G401.6 (cell line): Measurements from ENCODE around the gene NEU4.
"Not testable (repeated sequence)": the region's sequence is repeated elsewhere in the genome, so short reads cannot be mapped to it uniquely, and the experiment has no call there.

ENCODE experiments used
- FAIRE-seq: peaks from 2 replicates; lab custom pipeline; 2012; peaks lifted over from hg19 to GRCh38; lab: Jason Lieb, UNC

NEU4 gene

GRCh38 chr2:241808721-241809382 lies at the start of gene NEU4:
NEU4 (plus strand) TSS chr2:241809193; CDS start chr2:241814485, 5,292 bp downstream.
- FAIRE-seq = no peak

DNA sequence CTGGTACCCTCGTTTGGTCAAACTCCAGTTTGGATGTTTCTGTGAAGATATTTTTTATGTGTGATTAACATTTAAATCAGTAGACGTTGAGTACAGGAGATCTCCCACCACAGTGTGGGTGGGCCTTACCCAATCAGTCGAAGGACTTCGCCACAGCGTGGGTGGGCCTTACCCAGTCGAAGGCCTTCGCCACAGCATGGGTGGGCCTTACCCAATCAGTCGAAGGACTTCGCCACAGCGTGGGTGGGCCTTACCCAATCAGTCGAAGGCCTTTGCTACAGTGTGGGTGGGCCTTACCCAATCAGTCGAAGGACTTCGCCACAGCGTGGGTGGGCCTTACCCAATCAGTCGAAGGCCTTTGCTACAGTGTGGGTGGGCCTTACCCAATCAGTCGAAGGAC lies 49.1 kb upstream of the NEU4 start:
- not testable (repeated sequence) for FAIRE-seq

GRCh38 chr2:241760301-241760771 lies 48.7 kb upstream of the NEU4 start:
- no peak for FAIRE-seq

GRCh38 chr2:241762321-241762932 lies 46.6 kb upstream of the NEU4 start:
- no peak for FAIRE-seq

- no peak for FAIRE-seq
Measured at GRCh38 chr2:241762933-241763369, 46.0 kb upstream of the NEU4 start.

- no peak for FAIRE-seq
Measured at GRCh38 chr2:241763551-241764274, 45.3 kb upstream of the NEU4 start.

DNA sequence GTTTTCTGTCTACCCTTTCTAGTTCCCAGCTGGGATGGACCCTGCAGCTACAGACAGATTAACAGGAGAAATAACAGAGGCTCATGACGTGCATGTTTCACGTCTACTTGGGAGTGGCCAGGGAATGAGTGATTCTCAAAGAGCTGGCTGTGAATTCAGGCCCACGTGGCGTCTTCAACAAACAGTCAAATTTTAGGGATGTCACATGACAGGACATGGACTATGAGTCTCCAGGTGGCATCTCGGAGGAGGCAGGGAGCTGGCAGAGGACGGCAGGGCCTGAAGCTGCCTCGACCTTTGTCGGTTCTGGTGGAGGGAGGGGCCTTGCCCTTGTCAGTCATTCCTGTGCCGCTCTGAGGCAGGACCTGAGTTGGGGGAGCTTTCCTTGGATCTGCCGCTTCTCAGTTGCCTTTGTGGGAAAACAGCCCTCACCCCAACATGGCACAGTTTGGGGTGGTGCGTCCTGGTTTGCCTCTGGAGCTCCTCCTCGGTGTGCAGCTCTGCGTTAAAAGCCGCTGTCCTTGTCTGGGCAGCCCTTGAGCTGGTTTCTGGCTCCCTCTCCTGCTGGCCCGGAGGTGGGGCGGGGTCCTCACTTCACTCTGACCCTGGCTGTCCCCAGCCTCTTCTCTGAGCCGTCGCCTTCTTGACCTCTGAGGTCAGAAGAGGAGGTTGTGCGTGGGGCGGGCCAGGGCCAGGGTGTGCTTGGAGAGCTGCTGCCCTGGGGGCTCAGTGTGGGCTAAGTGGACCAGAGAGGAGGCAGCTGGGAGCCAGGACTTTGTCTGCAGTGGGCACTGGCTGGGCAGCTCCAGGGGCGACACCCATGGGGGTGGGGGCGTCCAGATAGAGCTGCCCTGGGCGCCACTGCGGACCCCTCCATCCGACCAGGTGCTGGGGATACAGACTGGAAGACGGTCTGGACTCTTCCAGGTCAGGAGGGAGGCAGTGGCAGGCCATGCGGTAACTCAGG lies 44.4 kb upstream of the NEU4 start:
- no peak for FAIRE-seq

DNA sequence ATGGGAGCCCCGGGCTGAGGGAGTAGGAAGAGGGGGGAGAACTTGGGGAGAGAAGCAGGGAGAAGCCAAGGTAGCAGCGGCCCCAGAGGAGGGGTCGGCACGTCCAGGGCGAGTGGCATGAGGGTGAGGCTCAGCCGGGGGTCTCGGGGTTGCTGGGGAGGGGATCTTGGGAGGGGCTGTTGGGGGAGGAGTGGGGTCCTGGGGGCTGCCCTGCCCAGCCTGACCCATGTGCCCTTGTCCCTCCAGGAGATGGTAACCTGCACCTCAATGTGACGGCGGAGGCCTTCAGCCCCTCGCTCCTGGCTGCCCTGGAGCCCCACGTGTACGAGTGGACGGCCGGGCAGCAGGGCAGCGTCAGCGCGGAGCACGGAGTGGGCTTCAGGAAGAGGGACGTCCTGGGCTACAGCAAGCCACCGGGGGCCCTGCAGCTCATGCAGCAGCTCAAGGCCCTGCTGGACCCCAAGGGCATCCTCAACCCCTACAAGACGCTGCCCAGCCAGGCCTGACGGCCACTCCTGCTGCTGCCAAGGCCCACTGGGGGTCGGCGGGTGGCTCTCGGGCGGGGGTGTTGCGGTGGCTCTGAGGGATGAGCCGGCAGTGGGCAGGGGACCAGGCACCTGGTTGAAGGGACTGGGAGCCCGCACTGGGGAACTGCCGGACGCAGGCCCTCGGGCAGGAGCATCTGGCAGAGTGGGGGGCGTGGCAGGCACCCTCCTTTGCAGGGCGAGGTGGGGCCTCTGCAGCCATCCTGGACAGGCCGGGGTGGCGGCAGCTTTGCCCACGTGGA lies 41.3 kb upstream of the NEU4 start:
- FAIRE-seq = no peak

GRCh38 chr2:241768251-241768711 lies 40.7 kb upstream of the NEU4 start:
- no peak for FAIRE-seq

DNA sequence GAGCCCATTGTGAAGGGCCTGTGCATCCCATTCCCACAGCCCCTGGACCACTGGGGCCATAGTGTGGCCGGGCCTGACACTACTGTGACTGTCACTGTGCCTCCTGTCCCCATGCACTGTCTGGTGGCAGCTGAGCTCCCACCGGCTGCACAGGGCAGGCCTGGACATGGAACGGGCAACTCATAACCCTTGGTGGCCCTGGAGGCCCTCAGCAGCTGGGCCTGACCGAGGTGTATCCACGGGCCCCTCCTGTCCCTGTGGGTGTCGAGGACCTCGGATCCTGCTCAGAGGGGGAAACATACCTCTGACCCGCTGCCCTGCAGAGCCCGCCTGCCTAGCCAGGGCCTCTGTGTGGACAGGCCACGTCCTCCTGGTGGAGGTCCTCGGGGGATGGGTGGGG lies 40.1 kb upstream of the NEU4 start:
- no peak for FAIRE-seq

- no peak for FAIRE-seq
Measured at GRCh38 chr2:241769819-241770184, 39.2 kb upstream of the NEU4 start.

DNA sequence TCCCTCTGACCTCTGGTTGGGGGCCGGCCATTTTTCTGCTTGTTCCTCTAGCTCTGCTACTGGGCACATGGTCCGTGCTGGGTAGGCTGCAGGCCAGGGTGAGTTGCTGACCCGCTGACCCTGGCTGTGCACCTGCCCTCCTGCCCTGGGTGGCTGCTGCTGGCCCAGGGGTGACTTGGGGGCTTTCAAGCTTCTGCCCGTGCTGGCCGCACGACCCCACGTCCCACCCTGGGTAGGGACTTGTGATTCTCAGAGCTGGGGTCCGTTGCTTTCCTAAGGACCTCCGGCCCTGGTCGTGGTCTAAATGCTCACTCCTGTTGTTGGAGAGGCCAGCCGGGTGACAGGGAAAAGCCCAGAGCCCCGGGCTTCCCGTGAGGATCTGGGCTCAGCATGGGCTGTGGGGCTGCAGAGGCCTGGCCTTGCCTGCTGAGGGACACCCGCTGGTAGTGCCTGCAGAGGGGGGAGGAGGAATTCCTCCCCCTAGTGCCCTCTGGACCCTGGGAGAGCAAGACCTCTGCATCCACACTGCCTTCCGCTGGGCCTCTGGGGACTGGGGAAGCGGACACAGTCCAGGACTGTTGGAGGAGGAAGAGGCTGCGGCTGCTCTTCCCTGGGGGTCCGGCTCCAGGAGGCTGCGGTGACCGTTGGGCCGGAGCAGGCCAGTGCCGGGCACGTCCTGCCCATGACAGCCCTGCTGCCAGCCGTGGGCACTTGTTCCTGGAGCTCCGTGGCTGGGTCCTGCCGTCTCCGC lies 38.6 kb upstream of the NEU4 start:
- no peak for FAIRE-seq

- FAIRE-seq = no peak
Measured at GRCh38 chr2:241770936-241771285, 38.1 kb upstream of the NEU4 start.

DNA sequence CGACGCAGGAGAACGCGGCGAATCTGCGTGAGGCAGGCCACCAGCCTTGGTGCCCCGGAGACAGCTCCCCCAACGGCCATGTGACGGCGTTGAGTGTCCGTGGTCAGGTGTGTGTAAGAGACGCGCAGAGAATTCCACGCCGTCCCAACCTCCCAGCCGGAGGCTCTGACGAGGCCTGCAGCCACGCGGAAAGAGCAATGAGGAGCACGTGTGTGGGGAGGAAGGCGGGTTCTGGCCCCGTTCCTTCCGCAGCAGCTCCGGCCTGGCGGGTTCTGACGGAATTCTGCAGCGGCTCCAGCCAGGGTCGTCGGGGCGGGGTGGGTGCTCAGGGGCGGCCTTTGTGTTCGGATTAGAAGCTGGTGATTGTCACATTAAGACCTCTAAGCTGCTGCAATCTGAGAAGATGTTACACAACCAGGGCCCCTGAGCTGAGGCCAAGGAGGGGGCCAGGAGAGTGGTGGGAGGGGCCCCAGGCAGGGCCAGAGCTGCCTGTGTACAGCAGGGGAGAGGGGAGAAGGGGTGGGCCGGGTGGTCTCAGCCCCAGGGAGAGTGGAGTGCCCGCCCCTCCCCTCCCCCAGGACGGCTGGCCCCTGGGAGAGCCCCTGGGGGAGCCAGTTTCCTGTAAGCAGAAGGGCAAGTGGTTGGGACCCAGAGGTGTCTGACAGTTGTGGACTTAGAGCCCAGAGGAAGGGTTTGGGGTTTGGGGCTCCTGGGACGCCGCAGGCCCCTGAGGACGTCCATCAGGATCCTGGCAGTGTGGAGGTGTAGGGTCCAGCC lies 37.5 kb upstream of the NEU4 start:
- FAIRE-seq = no peak

DNA sequence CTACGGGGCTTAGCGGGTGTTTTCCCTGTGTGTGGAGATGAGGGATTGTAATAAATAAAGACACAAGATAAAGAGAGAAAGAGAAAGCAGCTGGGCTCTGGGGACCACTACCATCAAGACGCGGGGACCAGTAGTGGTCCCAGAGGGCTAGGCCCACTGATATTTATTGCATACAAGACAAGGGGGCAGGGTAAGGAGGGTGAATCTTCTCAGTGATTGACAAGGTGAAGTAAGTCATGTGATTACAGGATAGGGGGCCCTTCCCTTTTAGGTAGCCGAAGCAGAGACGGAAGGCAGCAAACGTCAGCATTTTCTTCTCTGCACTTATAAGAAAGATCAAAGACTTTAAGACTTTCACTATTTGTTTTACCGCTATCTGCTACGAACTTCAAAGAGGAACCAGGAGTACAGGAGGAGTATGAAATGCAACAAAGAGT lies 36.9 kb upstream of the NEU4 start:
- no peak for FAIRE-seq

DNA sequence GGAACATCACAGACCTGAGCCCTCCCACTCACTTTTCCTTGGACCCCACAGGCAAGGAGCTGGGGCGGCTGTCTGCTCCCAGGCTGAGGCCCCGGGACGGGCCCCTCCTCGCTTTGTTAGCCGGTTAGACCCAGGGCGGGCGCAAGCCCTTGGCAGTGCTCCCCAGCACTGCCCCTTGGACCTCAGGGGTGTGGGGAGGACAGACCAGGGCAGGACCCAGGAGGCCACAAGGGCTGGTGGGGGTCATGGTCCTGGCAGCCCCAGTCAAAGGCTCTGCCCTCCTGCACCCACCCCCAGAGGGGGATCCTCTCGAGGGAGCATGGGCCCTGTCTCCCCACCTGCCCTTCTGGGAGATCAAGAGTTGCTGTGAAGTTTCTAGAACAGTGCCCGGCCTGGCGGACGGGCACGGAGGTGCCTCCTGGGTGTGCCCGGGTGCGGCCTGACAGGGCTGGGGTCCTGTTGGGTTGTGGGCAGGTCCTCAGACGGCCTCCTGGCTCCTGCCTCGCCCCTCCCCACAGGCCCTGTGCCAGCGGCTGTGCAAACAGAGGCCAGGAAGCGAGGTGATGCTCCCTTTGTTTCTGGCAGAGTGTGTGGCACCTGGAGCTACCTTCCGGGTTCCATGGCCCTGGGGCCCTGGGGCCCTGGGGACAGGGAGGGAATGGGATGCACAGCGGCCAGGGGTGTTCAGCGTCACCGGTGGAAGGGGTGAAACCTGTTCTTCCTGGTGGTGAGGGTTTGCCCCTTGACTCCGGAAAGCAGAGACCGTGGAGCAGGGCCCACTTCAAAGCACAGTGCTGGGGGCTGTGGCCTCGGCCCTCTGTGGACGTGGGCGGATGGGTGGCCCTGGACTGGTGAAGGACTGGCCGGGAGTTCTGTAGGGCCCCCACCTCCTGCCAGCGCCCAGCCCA lies 35.2 kb upstream of the NEU4 start:
- no peak for FAIRE-seq

- no peak for FAIRE-seq
Measured at GRCh38 chr2:241774419-241775222, 34.4 kb upstream of the NEU4 start.
